ENCODE data around the gene BORCS6.

Gene BORCS6

GRCh38 chr17:8142158-8142886 lies 47.7 kb downstream of the BORCS6 start:
- DNase-seq (ENCODE audit: low read depth in 2 of 2), result no peak

DNA sequence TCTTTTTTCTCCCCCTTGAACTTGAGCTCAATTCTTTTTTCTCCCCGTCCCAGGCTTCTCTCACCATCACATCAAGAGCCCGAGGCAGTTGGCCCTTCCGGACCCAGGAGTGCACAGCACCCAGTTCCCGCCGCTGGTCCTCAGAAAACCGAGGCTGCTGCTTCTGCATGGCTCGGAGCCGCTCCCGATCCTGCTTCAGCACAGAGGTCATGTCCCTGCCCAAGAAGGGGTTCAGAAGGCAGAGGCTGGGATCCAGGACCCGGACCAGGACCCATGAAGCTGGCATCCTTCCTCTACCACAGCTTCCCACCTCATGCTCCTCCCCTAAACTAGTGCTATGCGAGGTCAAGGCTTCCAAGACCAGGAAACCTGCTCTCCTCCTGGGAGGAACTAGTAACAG lies 48.2 kb downstream of the BORCS6 start:
- no peak for DNase-seq (ENCODE audit: low read depth in 2 of 2)

- DNase-seq (ENCODE audit: low read depth in 2 of 2), result no peak
These were observed 48.9 kb downstream of the BORCS6 start for GRCh38 chr17:8141045-8141444.

DNA sequence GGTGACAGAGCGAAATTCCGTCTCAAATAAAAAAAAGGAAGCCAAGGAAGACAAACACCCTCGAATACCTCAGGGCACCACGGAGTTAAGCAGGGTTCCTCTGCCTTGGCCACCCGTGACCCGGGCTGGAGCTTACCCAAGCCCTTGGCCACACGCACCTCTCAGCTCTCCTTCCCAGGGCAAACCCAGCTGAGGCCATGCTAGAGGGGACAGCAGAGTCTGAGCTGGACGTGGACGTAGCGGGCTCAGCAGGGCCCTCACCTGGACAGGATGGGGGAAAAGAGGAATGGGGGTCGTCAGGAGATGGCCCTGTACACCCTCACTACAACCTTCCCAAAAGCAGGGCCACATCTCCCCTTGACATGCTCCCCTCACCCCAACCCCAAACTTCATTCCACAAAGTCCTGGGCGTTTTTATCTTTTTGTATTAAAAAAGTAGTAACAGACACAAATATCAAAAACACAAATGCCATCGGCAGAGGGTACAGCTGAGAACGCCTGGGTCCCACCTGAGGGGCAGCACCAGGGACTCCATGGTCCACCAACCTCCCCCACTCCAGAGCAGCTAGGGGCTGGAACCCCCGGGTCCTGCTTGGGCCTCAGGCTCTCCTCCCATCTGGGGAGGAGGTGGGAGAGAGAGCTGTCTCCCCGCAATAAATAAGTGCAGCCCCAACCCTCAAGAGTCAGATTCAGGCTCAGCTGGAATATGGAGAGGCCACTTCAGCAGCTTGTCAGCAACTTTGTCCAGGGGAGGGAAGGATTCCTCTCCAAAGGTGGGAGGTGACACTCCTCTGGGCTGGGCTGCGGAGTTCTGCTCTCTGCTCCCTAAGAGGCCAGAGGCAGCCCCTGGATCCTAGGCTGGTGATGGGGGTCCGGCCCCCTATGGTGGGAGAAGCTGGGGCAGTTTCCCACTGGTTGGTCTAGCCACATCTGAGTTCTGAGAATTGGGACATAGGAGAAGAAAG lies 49.6 kb downstream of the BORCS6 start:
- no peak for DNase-seq (ENCODE audit: low read depth in 2 of 2)

GRCh38 chr17:8138672-8139371 lies 51.2 kb downstream of the BORCS6 start:
- peak; percentile 96 for DNase-seq (ENCODE audit: low read depth in 2 of 2)

DNA sequence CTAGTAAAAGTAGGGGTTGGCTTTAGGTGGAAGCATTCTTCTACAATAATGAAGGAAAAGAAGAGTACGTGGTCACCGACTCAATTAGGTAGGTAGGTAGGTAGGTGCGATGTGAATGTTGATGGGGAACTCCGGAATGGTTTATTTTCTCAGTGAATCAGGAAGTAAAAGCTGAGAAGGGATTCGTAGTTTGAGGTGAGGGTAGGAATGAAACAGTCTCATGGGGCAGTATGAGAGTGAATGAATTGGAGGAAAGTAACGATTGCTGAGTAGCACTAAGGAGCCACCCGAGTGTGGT lies 51.7 kb downstream of the BORCS6 start:
- DNase-seq (ENCODE audit: low read depth in 2 of 2), result no peak

Measured in stimulated activated CD4-positive, alpha-beta T cell treated with anti-CD3 and anti-CD28 coated beads, Interleukin-1b, Interleukin-23, amount 100 ng/mL, for 4 hours (primary cell).